Esophagus muscularis mucosa (tissue), 4 donors: Measurements from ENCODE around the gene PHF20. TPM values are rescaled to one million over a fixed set of nuclear protein-coding genes. Genes with fewer than 3 reads are reported as not detected.

Source experiments
- DNase-seq: peaks from one replicate; pipeline ENCODE4 v3.0.0-alpha.2; 2017; ENCODE audit errors: extremely low spot score
- H3K27ac ChIP-seq, 4 donors: fragments of 200-600 bp; sonication (generic); replicated peaks in 1 of 4; 1 replicate in 3 of 4; 2 replicates in 1 of 4; pipeline ENCODE4 v1.5.1; 2016 to 2019; ENCODE audit warnings: mild to moderate bottlenecking in 1 of 4
- H3K27me3 ChIP-seq, 4 donors: fragments of 200-600 bp; sonication (generic); one replicate each; pipeline versions ENCODE4 v1.5.1 to v1.6.0; 2016 to 2019
- H3K36me3 ChIP-seq, 4 donors: fragments of 200-600 bp; sonication (generic); one replicate each; pipeline ENCODE4 v1.5.1; 2016 to 2019
- H3K4me1 ChIP-seq, 4 donors: fragments of 200-600 bp; sonication (generic); one replicate each; pipeline ENCODE4 v1.5.1; 2016 to 2019
- H3K4me3 ChIP-seq, 4 donors: fragments of 200-600 bp; sonication (generic); 1 replicate in 2 of 4; 2 replicates in 2 of 4; pipeline ENCODE4 v1.5.1; 2016 to 2019; ENCODE audit warnings: mild to moderate bottlenecking in 4 of 4, moderate library complexity in 1 of 4
- H3K9me3 ChIP-seq, 4 donors: fragments of 200-600 bp; sonication (generic); 1 replicate in 3 of 4; 2 replicates in 1 of 4; pipeline ENCODE4 v1.5.1; 2016 to 2019
- CTCF ChIP-seq, 3 experiments: fragments of 200-600 bp in 2 of 3; fragments of 450-650 bp in 1 of 3; sonication (generic) in 2 of 3; IDR thresholded peaks; one replicate each; pipeline ENCODE4 v1.5.1; 2017 to 2019; ENCODE audit warnings: antibody characterized with exemption in 3 of 3, mild to moderate bottlenecking in 2 of 3, moderate library complexity in 1 of 3
- EP300 ChIP-seq: sonication (generic); formaldehyde crosslinking; IDR thresholded peaks from one replicate; pipeline ENCODE4 v1.6.1; 2017; ENCODE audit warnings: antibody characterized with exemption
- POLR2A ChIP-seq: fragments of 450-650 bp; IDR thresholded peaks from one replicate; pipeline ENCODE4 v1.6.1; 2017; ENCODE audit warnings: antibody characterized with exemption, moderate library complexity, mild to moderate bottlenecking, low read depth
- POLR2AphosphoS5 ChIP-seq, 2 donors: sonication (generic); formaldehyde crosslinking; IDR thresholded peaks; one replicate each; pipeline ENCODE4 v1.6.1; 2017; ENCODE audit warnings: antibody characterized with exemption in 2 of 2
- WGBS: methylation state at CpG from one replicate; pipeline ENCODE4 v1.1.5; 2018; 5-methylcytosine and 5-hydroxymethylcytosine counted together
- intact Hi-C: fragments of 100-400 bp; cut with DNase I; formaldehyde crosslinking; loops from one replicate; pipeline ENCODE4 v1.15.1; 2023
- total RNA-seq, 4 donors: library from RNA; depleted of rRNA; stranded (reverse); fragments of >200 nt; gene quantifications; one replicate each; pipeline versions ENCODE4 v1.1.0 to v1.2.1, GENCODE V29; 2016

The PHF20 gene
- total RNA-seq, 4 donors from 2014 or later, result 45.9 to 62.2 (median 48.0) TPM

GRCh38 chr20:35883778-35884540, 112.1 kb downstream of the PHF20 start:
- intact Hi-C loops, result loop anchor here (5.0 to 10.0 kb wide), 2 partner anchors 142 to 179 kb away; partner anchors contain the start of gene RBM39
- no peak for DNase-seq
- TF ChIP-seq POLR2AphosphoS5 (IDR thresholded peaks at IDR 0.05), result peak; percentile 75 to 91
- TF ChIP-seq POLR2A, result no peak
- peak; percentile 76 to 82 (median 79) for TF ChIP-seq CTCF (IDR thresholded peaks at IDR 0.05)
- H3K9me3 ChIP-seq, result no peaks in the 10 kb centered on the region
- WGBS, result 41% methylated on average over 10 of the region's 10 CpGs
- peaks cover 5 to 27% (median 24%) of the 10 kb centered on the region in 4 donors for H3K4me1 ChIP-seq
- H3K36me3 ChIP-seq, result peaks cover 0 to 3% (median 0%) of the 10 kb centered on the region in 4 donors
- peak overlapping the region in 3 of 4 donors; percentile 29 to 42 (median 32) for H3K4me3 ChIP-seq
- H3K27me3 ChIP-seq, result no peaks in the 10 kb centered on the region
- H3K27ac ChIP-seq, result peak overlapping the region; percentile 73 to 87 (median 78)

DNA sequence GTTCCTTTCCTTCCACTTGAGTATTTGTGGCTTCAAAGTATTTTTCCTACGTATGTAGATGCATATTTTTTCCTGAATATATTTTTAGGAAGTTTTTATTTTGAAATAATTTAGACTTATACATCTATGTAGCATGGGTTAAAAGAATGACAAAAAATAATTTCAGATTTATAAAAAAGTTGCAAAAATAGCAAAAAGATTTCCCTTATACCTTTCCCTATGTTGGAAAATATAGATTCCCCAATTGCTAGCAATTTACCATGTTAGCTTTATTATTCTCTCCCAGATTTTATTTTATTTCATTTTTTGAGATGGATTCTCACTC, 112.7 kb downstream of the PHF20 start:
- WGBS, result 35% methylated on average over 1 of the region's 1 CpG
- peak overlapping the region; percentile 73 to 87 (median 78) for H3K27ac ChIP-seq
- no peak overlapping the region for H3K4me3 ChIP-seq
- TF ChIP-seq EP300 (no peak), CTCF (IDR thresholded peaks at IDR 0.05) (no peak), POLR2AphosphoS5 (IDR thresholded peaks at IDR 0.05) (no peak), POLR2A (no peak)
- peaks cover 0 to 3% (median 0%) of the 10 kb centered on the region in 4 donors for H3K36me3 ChIP-seq
- peaks cover 5 to 27% (median 24%) of the 10 kb centered on the region in 4 donors for H3K4me1 ChIP-seq
- H3K27me3 ChIP-seq, result no peaks in the 10 kb centered on the region
- H3K9me3 ChIP-seq, result no peaks in the 10 kb centered on the region
- no peak for DNase-seq
- intact Hi-C loops, result loop anchor here (5.0 to 10.0 kb wide), 2 partner anchors 142 to 180 kb away; partner anchors contain the start of gene RBM39

- Histone ChIP-seq H3K27me3 (no peaks in the 10 kb centered on the region), H3K4me1 (peaks cover 5 to 27% (median 24%) of the 10 kb centered on the region in 4 donors), H3K36me3 (peaks cover 0 to 3% (median 0%) of the 10 kb centered on the region in 4 donors), H3K27ac (peak overlapping the region in 3 of 4 donors; percentile 73 to 87 (median 82)), H3K9me3 (no peaks in the 10 kb centered on the region), H3K4me3 (no peak overlapping the region)
- intact Hi-C loops, result loop anchor here (10.0 kb wide), 1 partner anchor 180 kb away; no protein-coding TSS in a partner anchor
- 32% methylated on average over 1 of the region's 1 CpG for WGBS
- DNase-seq, result no peak
- TF ChIP-seq POLR2AphosphoS5 (IDR thresholded peaks at IDR 0.05) (no peak), EP300 (no peak), CTCF (IDR thresholded peaks at IDR 0.05) (no peak), POLR2A (no peak)
Measured at GRCh38 chr20:35885212-35885611, 113.4 kb downstream of the PHF20 start.

- WGBS, result 86% methylated on average over 3 of the region's 3 CpGs
- Histone ChIP-seq H3K4me1 (peaks cover 5 to 26% (median 24%) of the 10 kb centered on the region in 4 donors), H3K27me3 (no peaks in the 10 kb centered on the region), H3K36me3 (peaks cover 0 to 3% (median 0%) of the 10 kb centered on the region in 4 donors), H3K4me3 (no peak overlapping the region), H3K9me3 (no peaks in the 10 kb centered on the region), H3K27ac (peak overlapping the region in 1 of 4 donors; percentile 32)
- intact Hi-C loops, result loop anchor here (10.0 kb wide), 1 partner anchor 182 kb away; no protein-coding TSS in a partner anchor
- no peak for DNase-seq
- TF ChIP-seq CTCF (IDR thresholded peaks at IDR 0.05) (no peak), POLR2AphosphoS5 (IDR thresholded peaks at IDR 0.05) (peak in 1 of 2 donors; percentile 42)
Measured at GRCh38 chr20:35886537-35886936, 114.7 kb downstream of the PHF20 start.
